ENCODE results near the gene CFAP92. TPM values are rescaled to one million over a fixed set of nuclear protein-coding genes. Genes with fewer than 3 reads are reported as not detected.

CFAP92 gene
- total and polyA plus RNA-seq, 2 donors (not counting 3 experiments of a cell fraction or from before 2014, with no cell fraction given) = 0.04 to 0.62 TPM

DNA sequence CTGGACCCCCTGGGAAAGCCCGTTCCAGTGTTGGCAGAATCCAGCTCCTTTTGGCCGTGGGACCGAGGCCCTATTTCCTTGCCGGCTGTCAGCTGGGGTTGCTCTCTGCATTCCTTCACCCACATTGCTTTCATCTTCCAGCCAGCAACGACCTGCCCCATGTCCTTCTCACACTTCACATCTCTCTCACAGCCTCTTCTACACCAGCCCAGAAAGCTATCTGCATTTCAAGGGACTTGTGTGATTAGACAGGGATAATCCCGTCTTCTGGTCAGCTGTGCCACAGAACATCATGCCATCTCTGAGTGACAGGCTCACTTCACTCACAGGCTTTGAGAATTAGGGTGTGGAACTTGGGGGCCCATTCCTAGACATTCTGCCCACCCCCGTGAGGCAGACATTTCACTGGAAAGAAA is 23.6 kb upstream of the CFAP92 start:
- dilution Hi-C loops (cut with MboI; ENCODE audit: extremely low pct_ligation_motif_present, low sequenced_read_pairs) (no loop called here), intact Hi-C loops (cut with micrococcal nuclease) (no loop called here)
- DNase-seq (ENCODE audit: low read depth, low spot score) (no peak), FAIRE-seq (no peak)
- H3K4me1 ChIP-seq (ENCODE audit: control insufficient read depth, extremely low read depth, insufficient read depth, low read length) = peaks cover 33% of the 10 kb centered on the region
- no peaks in the 10 kb centered on the region for H3K36me3 ChIP-seq (ENCODE audit: control insufficient read depth in 2 of 2, extremely low read depth in 1 of 2, insufficient read depth in 2 of 2, low read length in 2 of 2)
- no peak overlapping the region for H3K27ac ChIP-seq (ENCODE audit: insufficient read depth, low read depth, low read length)
- no peak overlapping the region for H3K4me3 ChIP-seq (replicated peaks in 1 of 3; ENCODE audit: insufficient read depth in 1 of 3, low read depth in 1 of 3, low read length in 3 of 3)
- BruUV-seq (replicated peaks) = no TSS peak
- no peaks in the 10 kb centered on the region for H3K79me2 ChIP-seq (ENCODE audit: control insufficient read depth, insufficient read depth, low read length)
- no peak overlapping the region for H3K4me2 ChIP-seq (ENCODE audit: insufficient read depth, low read length)
- no peak overlapping the region for H3K9ac ChIP-seq (replicated peaks; ENCODE audit: extremely low read depth, insufficient read depth, low read length)
- no peaks in the 10 kb centered on the region for H4K20me1 ChIP-seq (replicated peaks; ENCODE audit: control insufficient read depth, extremely low read depth, insufficient read depth, low read length)
- peak overlapping the region; percentile 41 for H2AFZ ChIP-seq (ENCODE audit: low read depth, low read length)
- TF ChIP-seq EZH2 (IDR thresholded peaks at IDR 0.05; ENCODE audit: borderline replicate concordance, low read depth, low read length, severe bottlenecking) (no peak), JUN (IDR thresholded peaks at IDR 0.05; ENCODE audit: borderline replicate concordance, insufficient read depth, insufficient read length, low read depth) (no peak), MYC (IDR thresholded peaks at IDR 0.05; ENCODE audit: low read depth, low read length) (no peak), GATA2 (IDR thresholded peaks at IDR 0.05; ENCODE audit: insufficient read depth, insufficient read length, low read depth, low read length) (no peak), POLR2A (IDR thresholded peaks at IDR 0.05; ENCODE audit: low read depth, low read length) (no peak), POLR2AphosphoS5 (IDR thresholded peaks at IDR 0.05; ENCODE audit: insufficient read depth, low read depth, low read length) (no peak), FOS (IDR thresholded peaks at IDR 0.05; ENCODE audit: borderline replicate concordance, insufficient read depth, low read length) (no peak)
- TF ChIP-seq, protein P1, sequence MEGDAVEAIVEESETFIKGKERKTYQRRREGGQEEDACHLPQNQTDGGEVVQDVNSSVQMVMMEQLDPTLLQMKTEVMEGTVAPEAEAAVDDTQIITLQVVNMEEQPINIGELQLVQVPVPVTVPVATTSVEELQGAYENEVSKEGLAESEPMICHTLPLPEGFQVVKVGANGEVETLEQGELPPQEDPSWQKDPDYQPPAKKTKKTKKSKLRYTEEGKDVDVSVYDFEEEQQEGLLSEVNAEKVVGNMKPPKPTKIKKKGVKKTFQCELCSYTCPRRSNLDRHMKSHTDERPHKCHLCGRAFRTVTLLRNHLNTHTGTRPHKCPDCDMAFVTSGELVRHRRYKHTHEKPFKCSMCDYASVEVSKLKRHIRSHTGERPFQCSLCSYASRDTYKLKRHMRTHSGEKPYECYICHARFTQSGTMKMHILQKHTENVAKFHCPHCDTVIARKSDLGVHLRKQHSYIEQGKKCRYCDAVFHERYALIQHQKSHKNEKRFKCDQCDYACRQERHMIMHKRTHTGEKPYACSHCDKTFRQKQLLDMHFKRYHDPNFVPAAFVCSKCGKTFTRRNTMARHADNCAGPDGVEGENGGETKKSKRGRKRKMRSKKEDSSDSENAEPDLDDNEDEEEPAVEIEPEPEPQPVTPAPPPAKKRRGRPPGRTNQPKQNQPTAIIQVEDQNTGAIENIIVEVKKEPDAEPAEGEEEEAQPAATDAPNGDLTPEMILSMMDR (IDR thresholded peaks at IDR 0.05; ENCODE audit: extremely low read depth in 1 of 2, insufficient read depth in 1 of 2, low read depth in 1 of 2, low read length in 2 of 2) = no peak
- TF ChIP-seq, protein P2, sequence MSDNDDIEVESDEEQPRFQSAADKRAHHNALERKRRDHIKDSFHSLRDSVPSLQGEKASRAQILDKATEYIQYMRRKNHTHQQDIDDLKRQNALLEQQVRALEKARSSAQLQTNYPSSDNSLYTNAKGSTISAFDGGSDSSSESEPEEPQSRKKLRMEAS (IDR thresholded peaks at IDR 0.05; ENCODE audit: insufficient read depth, insufficient read length) = no peak
- POLR2A ChIA-PET = interaction anchor here (0.6 kb wide), 1 partner anchor 60 kb away, joined by 6 read pairs; no protein-coding TSS in a partner anchor
- H3K9me1 ChIP-seq (replicated peaks; ENCODE audit: control insufficient read depth, extremely low read depth, insufficient read depth, low read length) = no peaks in the 10 kb centered on the region
- H3K27me3 ChIP-seq (ENCODE audit: control insufficient read depth in 2 of 2, insufficient read depth in 2 of 2, low read length in 2 of 2) = no peaks in the 10 kb centered on the region
- CTCF ChIA-PET = interaction anchor here (1.0 to 4.7 kb wide), 7 partner anchors 9 to 145 kb away, joined by 3 to 54 read pairs (median 9); no protein-coding TSS in a partner anchor
- no peaks in the 10 kb centered on the region for H3K9me3 ChIP-seq (replicated peaks; ENCODE audit: control insufficient read depth, insufficient read depth, low read length)
